HG03520 (cell line): ENCODE data around the gene RPS18.

Experiments used
- ATAC-seq: cut with Tn5 transposase; IDR thresholded peaks from one replicate; pipeline ENCODE4 v1.9.1; 2021; ENCODE audit warnings: mild to moderate bottlenecking, moderate library complexity; ENCODE audit not compliant: unreplicated experiment

The RPS18 gene

GRCh38 chr6:33313709-33314514 lies 42.0 kb downstream of the RPS18 start, which contains the start of gene TAPBP:
TAPBP (minus strand) TSS chr6:33314078; CDS start chr6:33314041, 37 bp downstream.
- peak; percentile 29 for ATAC-seq

- ATAC-seq = no peak
Measured at GRCh38 chr6:33314515-33314942, 42.7 kb downstream of the RPS18 start.

GRCh38 chr6:33314943-33315792 lies 43.3 kb downstream of the RPS18 start:
- ATAC-seq = no peak

GRCh38 chr6:33315793-33316602 lies 44.1 kb downstream of the RPS18 start:
- ATAC-seq = no peak

GRCh38 chr6:33316603-33317418 lies 44.9 kb downstream of the RPS18 start:
- no peak for ATAC-seq

GRCh38 chr6:33317419-33317668 lies 45.5 kb downstream of the RPS18 start:
- no peak for ATAC-seq

- ATAC-seq = peak; percentile 36
Measured at GRCh38 chr6:33317669-33318425, 46.0 kb downstream of the RPS18 start, which contains the start of gene ZBTB22. ZBTB22 (minus strand) TSS chr6:33317744; CDS start chr6:33316916, 828 bp downstream.

- ATAC-seq = no peak
Measured at GRCh38 chr6:33318426-33319073, 46.7 kb downstream of the RPS18 start.

GRCh38 chr6:33319939-33320314 lies 48.1 kb downstream of the RPS18 start:
- ATAC-seq = no peak

GRCh38 chr6:33320315-33321181 lies 48.7 kb downstream of the RPS18 start:
- ATAC-seq = no peak

GRCh38 chr6:33321227-33321626 lies 49.4 kb downstream of the RPS18 start:
- no peak for ATAC-seq

- ATAC-seq = no peak
Measured at GRCh38 chr6:33323623-33323948, 51.7 kb downstream of the RPS18 start.

GRCh38 chr6:33324125-33324524 lies 52.2 kb downstream of the RPS18 start:
- no peak for ATAC-seq
